Activated T-cell treated with anti-CD3 and anti-CD28 coated beads, Interleukin-2, amount 50 U/mL, for 4 hours (primary cell): ENCODE results near the gene RSPH3. TPM values are rescaled to one million over a fixed set of nuclear protein-coding genes. Genes with fewer than 3 reads are reported as not detected.

Source experiments
- total RNA-seq, 3 donors: library from RNA; stranded (reverse); gene quantifications; one replicate each; pipeline ENCODE4 v1.2.1, GENCODE V29; 2021

RSPH3 gene
- total RNA-seq, 3 donors from 2014 or later = 1.6 to 2.1 (median 1.7) TPM

Other genes starting within 250 kb of the RSPH3 start
- 100 to 1,000 TPM; 315 to 327 (median 324) TPM for gene EZR, start 180.8 kb downstream of the RSPH3 start, total RNA-seq
- gene TAGAP, start 44.8 kb upstream of the RSPH3 start, total RNA-seq = 100 to 1,000 TPM; 120 to 132 (median 130) TPM
- under 1 TPM in 1 of 3 donors, not detected in 2; 0.03 TPM for gene FNDC1, start 169.2 kb upstream of the RSPH3 start, total RNA-seq